ENCODE data around the gene TEAD1. TPM values are rescaled to one million over a fixed set of nuclear protein-coding genes. Genes with fewer than 3 reads are reported as not detected.

TEAD1 gene
- total and polyA plus RNA-seq, 2 donors (not counting 1 experiment from before 2014, with no cell fraction given), result 88.6 to 121 TPM

DNA sequence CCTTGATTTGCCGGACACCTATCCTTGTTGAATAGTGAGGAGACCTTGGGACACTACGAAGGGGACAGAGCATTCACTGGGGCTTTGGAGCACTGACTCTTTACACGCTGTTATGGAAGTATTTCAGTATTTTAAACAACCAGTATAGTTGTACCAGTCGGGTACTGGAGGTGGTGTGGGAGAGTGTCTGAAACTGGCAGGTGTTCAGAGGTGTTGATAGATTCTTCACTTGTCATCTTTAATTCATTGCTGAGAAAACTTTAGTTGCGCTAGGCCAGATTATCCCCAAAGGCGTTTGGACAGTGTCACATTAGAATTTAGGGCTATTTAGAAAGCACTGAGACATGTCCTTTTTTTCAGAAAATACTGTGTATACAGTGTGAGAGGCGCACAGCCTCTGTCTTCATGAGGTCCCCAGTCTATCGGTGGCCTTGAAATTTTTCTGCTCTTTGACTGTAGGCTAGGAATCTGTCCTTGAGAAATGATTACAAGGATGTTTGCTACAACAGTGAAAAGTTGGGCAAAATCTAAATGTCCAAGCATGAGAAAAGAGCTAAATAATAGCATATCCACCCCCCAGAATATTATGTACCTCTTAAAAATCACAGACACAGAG, 69.7 kb downstream of the TEAD1 start:
- Histone ChIP-seq H3K79me2 (ENCODE audit: control insufficient read depth, insufficient read depth, low read length) (peaks cover 98% of the 10 kb centered on the region), H3K36me3 (ENCODE audit: control insufficient read depth, insufficient read depth, low read length) (peaks cover 1% of the 10 kb centered on the region), H3K4me2 (ENCODE audit: extremely low read depth, insufficient read depth, low read length) (no peak overlapping the region), H3K27me3 (ENCODE audit: control insufficient read depth, insufficient read depth, low read length) (no peaks in the 10 kb centered on the region), H3K9me3 (ENCODE audit: control insufficient read depth, insufficient read depth, low read depth, low read length) (no peaks in the 10 kb centered on the region), H3K27ac (ENCODE audit: insufficient read depth, low read length) (no peak overlapping the region), H4K20me1 (ENCODE audit: control insufficient read depth, extremely low read depth, insufficient read depth, low read length) (peaks cover 10% of the 10 kb centered on the region), H3K4me3 (replicated peaks in 1 of 4; ENCODE audit: control extremely low read depth in 1 of 4, insufficient read depth in 1 of 4, low read depth in 3 of 4, low read length in 4 of 4) (no peak overlapping the region), H3K4me1 (ENCODE audit: control insufficient read depth, extremely low read depth, insufficient read depth, low read length) (peaks cover 4% of the 10 kb centered on the region), H3K9ac (ENCODE audit: insufficient read depth, low read length) (no peak overlapping the region), H2AFZ (ENCODE audit: low read length) (no peak overlapping the region)
- TF ChIP-seq, protein P1, sequence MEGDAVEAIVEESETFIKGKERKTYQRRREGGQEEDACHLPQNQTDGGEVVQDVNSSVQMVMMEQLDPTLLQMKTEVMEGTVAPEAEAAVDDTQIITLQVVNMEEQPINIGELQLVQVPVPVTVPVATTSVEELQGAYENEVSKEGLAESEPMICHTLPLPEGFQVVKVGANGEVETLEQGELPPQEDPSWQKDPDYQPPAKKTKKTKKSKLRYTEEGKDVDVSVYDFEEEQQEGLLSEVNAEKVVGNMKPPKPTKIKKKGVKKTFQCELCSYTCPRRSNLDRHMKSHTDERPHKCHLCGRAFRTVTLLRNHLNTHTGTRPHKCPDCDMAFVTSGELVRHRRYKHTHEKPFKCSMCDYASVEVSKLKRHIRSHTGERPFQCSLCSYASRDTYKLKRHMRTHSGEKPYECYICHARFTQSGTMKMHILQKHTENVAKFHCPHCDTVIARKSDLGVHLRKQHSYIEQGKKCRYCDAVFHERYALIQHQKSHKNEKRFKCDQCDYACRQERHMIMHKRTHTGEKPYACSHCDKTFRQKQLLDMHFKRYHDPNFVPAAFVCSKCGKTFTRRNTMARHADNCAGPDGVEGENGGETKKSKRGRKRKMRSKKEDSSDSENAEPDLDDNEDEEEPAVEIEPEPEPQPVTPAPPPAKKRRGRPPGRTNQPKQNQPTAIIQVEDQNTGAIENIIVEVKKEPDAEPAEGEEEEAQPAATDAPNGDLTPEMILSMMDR (conservative IDR thresholded peaks at IDR 0.05 in 1 of 2, IDR thresholded peaks at IDR 0.05 in 1 of 2; ENCODE audit: low read depth in 1 of 2, low read length in 2 of 2), result no peak
- no peak for TF ChIP-seq EZH2 (IDR thresholded peaks at IDR 0.05; ENCODE audit: low read length, missing control alignments)
- no peak for DNase-seq (ENCODE audit: low read depth in 2 of 2)

DNA sequence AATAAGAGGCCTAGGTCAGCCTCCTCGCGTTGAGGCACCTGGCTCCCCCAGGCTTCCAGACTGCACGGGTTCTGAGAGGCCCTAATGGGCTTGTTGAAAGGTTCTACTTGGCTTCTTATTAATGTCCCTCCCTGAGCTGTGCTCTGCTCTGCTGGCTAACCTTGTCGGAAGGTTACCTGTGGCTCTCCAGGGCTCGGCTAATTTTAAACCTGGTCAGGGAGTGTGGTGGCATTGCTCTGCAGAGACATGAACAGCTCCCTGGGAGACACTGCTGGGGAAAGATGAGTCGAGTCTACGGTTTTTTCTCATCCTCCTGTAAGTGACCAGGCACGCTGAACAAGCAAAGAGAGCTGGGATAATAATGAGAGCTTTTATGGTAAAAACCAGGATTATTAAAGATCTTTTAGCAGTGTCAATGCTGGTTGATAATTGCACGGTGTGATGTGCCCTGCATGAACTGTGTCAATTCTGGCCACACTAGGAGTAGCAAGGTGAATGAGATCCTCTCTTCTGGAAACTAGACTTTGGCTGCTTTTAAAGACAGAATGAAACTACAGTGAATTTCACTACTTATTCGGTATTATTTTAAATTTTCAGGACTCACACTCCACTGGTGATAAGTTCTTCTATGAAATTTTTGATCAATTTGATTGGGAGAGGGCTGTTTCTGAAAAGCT, 70.7 kb downstream of the TEAD1 start:
- H3K4me3 ChIP-seq (replicated peaks in 1 of 4; ENCODE audit: control extremely low read depth in 1 of 4, insufficient read depth in 1 of 4, low read depth in 3 of 4, low read length in 4 of 4), result no peak overlapping the region
- H3K36me3 ChIP-seq (ENCODE audit: control insufficient read depth, insufficient read depth, low read length), result peaks cover 1% of the 10 kb centered on the region
- H3K9me3 ChIP-seq (ENCODE audit: control insufficient read depth, insufficient read depth, low read depth, low read length), result no peaks in the 10 kb centered on the region
- no peak overlapping the region for H3K4me2 ChIP-seq (ENCODE audit: extremely low read depth, insufficient read depth, low read length)
- no peak overlapping the region for H3K9ac ChIP-seq (ENCODE audit: insufficient read depth, low read length)
- no peak overlapping the region for H2AFZ ChIP-seq (ENCODE audit: low read length)
- H3K27me3 ChIP-seq (ENCODE audit: control insufficient read depth, insufficient read depth, low read length), result no peaks in the 10 kb centered on the region
- no peak for DNase-seq (ENCODE audit: low read depth in 2 of 2)
- no peak overlapping the region for H3K27ac ChIP-seq (ENCODE audit: insufficient read depth, low read length)
- peaks cover 98% of the 10 kb centered on the region for H3K79me2 ChIP-seq (ENCODE audit: control insufficient read depth, insufficient read depth, low read length)
- peaks cover 4% of the 10 kb centered on the region for H3K4me1 ChIP-seq (ENCODE audit: control insufficient read depth, extremely low read depth, insufficient read depth, low read length)
- TF ChIP-seq, protein P1 (conservative IDR thresholded peaks at IDR 0.05 in 1 of 2, IDR thresholded peaks at IDR 0.05 in 1 of 2; ENCODE audit: low read depth in 1 of 2, low read length in 2 of 2), result no peak
- TF ChIP-seq EZH2 (IDR thresholded peaks at IDR 0.05; ENCODE audit: low read length, missing control alignments), result no peak
- peaks cover 10% of the 10 kb centered on the region for H4K20me1 ChIP-seq (ENCODE audit: control insufficient read depth, extremely low read depth, insufficient read depth, low read length)

DNA sequence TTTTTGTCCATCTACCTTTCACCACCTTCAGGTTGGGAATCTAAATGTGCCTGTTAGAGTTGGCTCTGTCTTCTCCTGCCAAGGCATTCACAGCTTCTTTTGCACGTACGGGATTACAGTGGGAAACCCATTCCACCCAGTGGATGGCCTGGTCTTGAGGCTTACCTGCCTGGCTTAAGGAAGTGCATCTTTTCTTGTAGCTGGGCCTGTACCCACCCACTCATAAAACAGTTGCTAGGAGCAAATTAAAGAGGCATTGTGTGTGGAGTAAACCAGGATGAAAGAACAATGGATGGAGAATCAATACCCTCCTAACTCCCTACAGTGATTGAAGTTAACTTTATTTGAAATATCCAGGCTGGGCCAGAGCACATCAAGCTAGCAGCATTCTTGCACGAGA, 71.6 kb downstream of the TEAD1 start:
- H3K79me2 ChIP-seq (ENCODE audit: control insufficient read depth, insufficient read depth, low read length), result peaks cover 98% of the 10 kb centered on the region
- H3K27ac ChIP-seq (ENCODE audit: insufficient read depth, low read length), result no peak overlapping the region

More for the DNA sequence above, 71.6 kb downstream of the TEAD1 start:
- Histone ChIP-seq H3K4me3 (replicated peaks in 1 of 4; ENCODE audit: control extremely low read depth in 1 of 4, insufficient read depth in 1 of 4, low read depth in 3 of 4, low read length in 4 of 4) (no peak overlapping the region), H3K36me3 (ENCODE audit: control insufficient read depth, insufficient read depth, low read length) (peaks cover 1% of the 10 kb centered on the region), H3K27me3 (ENCODE audit: control insufficient read depth, insufficient read depth, low read length) (no peaks in the 10 kb centered on the region), H3K9ac (ENCODE audit: insufficient read depth, low read length) (no peak overlapping the region), H3K4me2 (ENCODE audit: extremely low read depth, insufficient read depth, low read length) (no peak overlapping the region), H3K4me1 (ENCODE audit: control insufficient read depth, extremely low read depth, insufficient read depth, low read length) (peaks cover 4% of the 10 kb centered on the region), H4K20me1 (ENCODE audit: control insufficient read depth, extremely low read depth, insufficient read depth, low read length) (peaks cover 10% of the 10 kb centered on the region), H3K9me3 (ENCODE audit: control insufficient read depth, insufficient read depth, low read depth, low read length) (no peaks in the 10 kb centered on the region), H2AFZ (ENCODE audit: low read length) (no peak overlapping the region)
- DNase-seq (ENCODE audit: low read depth in 2 of 2), result no peak
- TF ChIP-seq, protein P1 (conservative IDR thresholded peaks at IDR 0.05 in 1 of 2, IDR thresholded peaks at IDR 0.05 in 1 of 2; ENCODE audit: low read depth in 1 of 2, low read length in 2 of 2), result no peak
- no peak for TF ChIP-seq EZH2 (IDR thresholded peaks at IDR 0.05; ENCODE audit: low read length, missing control alignments)

Measured in fibroblast of lung (primary cell).